GM21528 (cell line): ENCODE data around the gene KCTD18.

Experiments used
- ATAC-seq: cut with Tn5 transposase; IDR thresholded peaks from one replicate; pipeline ENCODE4 v1.9.1; 2021; ENCODE audit warnings: mild to moderate bottlenecking, moderate library complexity; ENCODE audit not compliant: unreplicated experiment, low FRiP score

KCTD18 gene

GRCh38 chr2:200509612-200510433 lies at the start of gene KCTD18:
Gene KCTD18 (minus strand): TSS chr2:200510068. CDS start chr2:200507016, 3,052 bp downstream.
- ATAC-seq = peak; percentile 99

GRCh38 chr2:200540793-200541192 lies 30.9 kb upstream of the KCTD18 start:
- ATAC-seq = no peak

- ATAC-seq = no peak
These were observed 28.3 kb upstream of the KCTD18 start for GRCh38 chr2:200538139-200538538.

- no peak for ATAC-seq
These were observed 24.7 kb upstream of the KCTD18 start for GRCh38 chr2:200534572-200534971.

- no peak for ATAC-seq
These were observed 23.9 kb upstream of the KCTD18 start for GRCh38 chr2:200533754-200534153.

GRCh38 chr2:200528228-200528627 lies 18.4 kb upstream of the KCTD18 start:
- ATAC-seq = no peak

- peak; percentile 100 for ATAC-seq
These were observed 16.2 kb upstream of the KCTD18 start, which contains the start of gene SGO2 for GRCh38 chr2:200525882-200526651. Gene SGO2 (plus strand): TSS chr2:200526207. CDS start chr2:200532976, 6,769 bp downstream.

- ATAC-seq = no peak
These were observed 15.6 kb upstream of the KCTD18 start for GRCh38 chr2:200525551-200525881.

- no peak for ATAC-seq
These were observed 15.2 kb upstream of the KCTD18 start for GRCh38 chr2:200525066-200525465.

GRCh38 chr2:200523604-200524003 lies 13.7 kb upstream of the KCTD18 start:
- no peak for ATAC-seq

GRCh38 chr2:200523158-200523557 lies 13.3 kb upstream of the KCTD18 start:
- no peak for ATAC-seq

GRCh38 chr2:200515155-200515554 lies 5.3 kb upstream of the KCTD18 start:
- no peak for ATAC-seq

- no peak for ATAC-seq
These were observed 645 bp downstream of the KCTD18 start for GRCh38 chr2:200509235-200509611.

- no peak for ATAC-seq
These were observed 2.7 kb downstream of the KCTD18 start for GRCh38 chr2:200507179-200507578.

- no peak for ATAC-seq
These were observed 3.2 kb downstream of the KCTD18 start for GRCh38 chr2:200506679-200507078.

- no peak for ATAC-seq
These were observed 7.7 kb downstream of the KCTD18 start for GRCh38 chr2:200502196-200502595.

- no peak for ATAC-seq
These were observed 11.3 kb downstream of the KCTD18 start for GRCh38 chr2:200498402-200499162.

GRCh38 chr2:200496696-200497095 lies 13.2 kb downstream of the KCTD18 start:
- ATAC-seq = no peak

GRCh38 chr2:200494048-200494447 lies 15.8 kb downstream of the KCTD18 start:
- ATAC-seq = no peak

GRCh38 chr2:200492656-200493055 lies 17.2 kb downstream of the KCTD18 start:
- no peak for ATAC-seq

GRCh38 chr2:200490001-200490400 lies 19.9 kb downstream of the KCTD18 start:
- no peak for ATAC-seq
